NCI-H2081 (cell line): ENCODE data around the gene RAMACL.

Experiments used
- DNase-seq, 2 experiments: peaks; one replicate each; lab custom pipeline; 2025; lab: John Stamatoyannopoulos, UW

Gene RAMACL

GRCh38 chr6:166618251-166618650, 31.8 kb upstream of the RAMACL start:
- DNase-seq, result no peak

- no peak for DNase-seq
Measured at GRCh38 chr6:166617359-166617758, 30.9 kb upstream of the RAMACL start.

- no peak for DNase-seq
Measured at GRCh38 chr6:166616261-166617238, 30.1 kb upstream of the RAMACL start.

GRCh38 chr6:166615059-166615770, 28.7 kb upstream of the RAMACL start:
- no peak for DNase-seq

GRCh38 chr6:166614589-166614988, 28.1 kb upstream of the RAMACL start:
- DNase-seq, result no peak

GRCh38 chr6:166614171-166614583, 27.7 kb upstream of the RAMACL start:
- no peak for DNase-seq

- no peak for DNase-seq
Measured at GRCh38 chr6:166613027-166613426, 26.5 kb upstream of the RAMACL start.

GRCh38 chr6:166612471-166612881, 26.0 kb upstream of the RAMACL start:
- DNase-seq, result no peak

- DNase-seq, result no peak
Measured at GRCh38 chr6:166611631-166612030, 25.2 kb upstream of the RAMACL start.

- DNase-seq, result no peak
Measured at GRCh38 chr6:166610069-166610468, 23.6 kb upstream of the RAMACL start.

GRCh38 chr6:166608774-166609173, 22.3 kb upstream of the RAMACL start:
- no peak for DNase-seq

GRCh38 chr6:166605752-166606151, 19.3 kb upstream of the RAMACL start:
- no peak for DNase-seq

- DNase-seq, result no peak
Measured at GRCh38 chr6:166604911-166605310, 18.4 kb upstream of the RAMACL start.

GRCh38 chr6:166604328-166604727, 17.9 kb upstream of the RAMACL start:
- DNase-seq, result no peak

GRCh38 chr6:166603043-166603690, 16.7 kb upstream of the RAMACL start:
- DNase-seq, result no peak

GRCh38 chr6:166601956-166602355, 15.5 kb upstream of the RAMACL start:
- no peak for DNase-seq

GRCh38 chr6:166600931-166601330, 14.5 kb upstream of the RAMACL start:
- DNase-seq, result no peak

GRCh38 chr6:166599205-166599604, 12.7 kb upstream of the RAMACL start:
- no peak for DNase-seq

- no peak for DNase-seq
Measured at GRCh38 chr6:166598441-166599138, 12.1 kb upstream of the RAMACL start.

- peak in 1 of 2 experiments; percentile 2 for DNase-seq
Measured at GRCh38 chr6:166597711-166598440, 11.4 kb upstream of the RAMACL start.
